DND-41 (cell line): Measurements from ENCODE around the gene ACAN.

Experiments
- ATAC-seq: fragments of 200-7000 bp; cut with Tn5 transposase; 3 replicates; pipeline ENCODE4 v1.9.1; 2021; ENCODE audit warnings: low read depth; ENCODE audit not compliant: insufficient read depth
- DNase-seq: peaks from one replicate; pipeline ENCODE4 v3.0.0-alpha.2; 2020
- H2AFZ ChIP-seq: 2 replicates; pipeline ENCODE4 v1.6.0; 2012; ENCODE audit warnings: low read depth, low read length
- H3K27ac ChIP-seq: 2 replicates; pipeline ENCODE4 v1.5.1; 2012; ENCODE audit warnings: low read length, inconsistent platforms
- H3K27me3 ChIP-seq: fragments of 200-600 bp; sonication (generic); 2 replicates; pipeline ENCODE4 v1.6.0; 2012; ENCODE audit warnings: low read length, mild to moderate bottlenecking, inconsistent platforms; ENCODE audit not compliant: insufficient read depth, poor library complexity
- H3K36me3 ChIP-seq: 2 replicates; pipeline ENCODE4 v1.5.1; 2012; ENCODE audit warnings: low read length, inconsistent platforms; ENCODE audit not compliant: insufficient read depth
- H3K4me1 ChIP-seq: 2 replicates; pipeline ENCODE4 v1.5.1; 2012; ENCODE audit warnings: mild to moderate bottlenecking, low read length; ENCODE audit not compliant: insufficient read depth
- H3K4me2 ChIP-seq: 2 replicates; pipeline ENCODE4 v1.6.0; 2012; ENCODE audit warnings: mild to moderate bottlenecking, moderate library complexity, low read length, inconsistent platforms; ENCODE audit not compliant: insufficient read depth
- H3K4me3 ChIP-seq, 2 experiments: fragments of 200-600 bp in 1 of 2; shearing (Covaris generic) in 1 of 2; 2 replicates each; pipeline ENCODE4 v1.5.1; 2012 to 2016; ENCODE audit warnings: inconsistent platforms in 2 of 2, low read length in 2 of 2, mild to moderate bottlenecking in 2 of 2, low read depth in 1 of 2, moderate library complexity in 1 of 2
- H3K79me2 ChIP-seq: 2 replicates; pipeline ENCODE4 v1.6.0; 2012; ENCODE audit warnings: low read length, inconsistent platforms; ENCODE audit not compliant: insufficient read depth
- H3K9ac ChIP-seq: 2 replicates; pipeline ENCODE4 v1.6.0; 2012; ENCODE audit warnings: low read depth, mild to moderate bottlenecking, inconsistent platforms, low read length, moderate library complexity
- H3K9me3 ChIP-seq: 2 replicates; pipeline ENCODE4 v1.5.1; 2012; ENCODE audit warnings: low read length, moderate library complexity, mild to moderate bottlenecking, inconsistent platforms; ENCODE audit not compliant: insufficient read depth, severe bottlenecking
- H4K20me1 ChIP-seq: 2 replicates; pipeline ENCODE4 v1.6.0; 2012; ENCODE audit warnings: low read length; ENCODE audit not compliant: insufficient read depth
- EZH2 ChIP-seq: IDR thresholded peaks from 3 replicates; pipeline ENCODE4 v1.6.1; 2012; ENCODE audit warnings: borderline replicate concordance, low read depth, mild to moderate bottlenecking, moderate library complexity, low read length, inconsistent platforms; ENCODE audit not compliant: severe bottlenecking
- TF ChIP-seq, protein P1 (sequence below): IDR thresholded peaks from 2 replicates; pipeline ENCODE4 v1.5.1; 2012; ENCODE audit warnings: borderline replicate concordance, low read length, moderate library complexity, mild to moderate bottlenecking; ENCODE audit not compliant: poor library complexity, severe bottlenecking; ENCODE audit errors: extremely low read depth

ACAN gene

DNA sequence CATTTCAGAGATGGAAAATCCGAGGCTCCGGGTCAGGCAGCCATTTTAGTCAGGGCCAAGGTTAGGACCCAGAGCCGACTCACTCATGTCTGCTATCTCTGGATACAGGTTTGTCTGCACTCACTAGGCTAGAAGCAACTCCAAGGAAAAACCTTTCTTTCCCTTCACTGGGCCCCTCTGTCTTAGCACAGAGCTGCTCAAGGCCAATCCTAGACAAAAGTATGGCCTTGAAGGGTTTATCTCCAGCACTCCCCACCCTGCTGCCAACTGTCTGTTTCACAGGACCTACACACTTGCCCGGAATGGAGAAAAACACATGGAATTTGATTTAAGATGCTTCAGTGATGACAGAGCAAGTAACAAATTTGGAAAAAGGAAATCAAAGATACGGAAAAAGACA lies 25.6 kb downstream of the ACAN start:
- Histone ChIP-seq H3K27me3 (no peaks in the 10 kb centered on the region), H3K4me2 (no peak overlapping the region), H2AFZ (no peak overlapping the region), H3K27ac (no peak overlapping the region), H3K4me1 (no peaks in the 10 kb centered on the region), H4K20me1 (no peaks in the 10 kb centered on the region), H3K4me3 (no peak overlapping the region), H3K79me2 (no peaks in the 10 kb centered on the region), H3K36me3 (no peaks in the 10 kb centered on the region), H3K9ac (no peak overlapping the region), H3K9me3 (no peaks in the 10 kb centered on the region)
- no peak for DNase-seq
- ATAC-seq: no peak
- TF ChIP-seq, protein P1, sequence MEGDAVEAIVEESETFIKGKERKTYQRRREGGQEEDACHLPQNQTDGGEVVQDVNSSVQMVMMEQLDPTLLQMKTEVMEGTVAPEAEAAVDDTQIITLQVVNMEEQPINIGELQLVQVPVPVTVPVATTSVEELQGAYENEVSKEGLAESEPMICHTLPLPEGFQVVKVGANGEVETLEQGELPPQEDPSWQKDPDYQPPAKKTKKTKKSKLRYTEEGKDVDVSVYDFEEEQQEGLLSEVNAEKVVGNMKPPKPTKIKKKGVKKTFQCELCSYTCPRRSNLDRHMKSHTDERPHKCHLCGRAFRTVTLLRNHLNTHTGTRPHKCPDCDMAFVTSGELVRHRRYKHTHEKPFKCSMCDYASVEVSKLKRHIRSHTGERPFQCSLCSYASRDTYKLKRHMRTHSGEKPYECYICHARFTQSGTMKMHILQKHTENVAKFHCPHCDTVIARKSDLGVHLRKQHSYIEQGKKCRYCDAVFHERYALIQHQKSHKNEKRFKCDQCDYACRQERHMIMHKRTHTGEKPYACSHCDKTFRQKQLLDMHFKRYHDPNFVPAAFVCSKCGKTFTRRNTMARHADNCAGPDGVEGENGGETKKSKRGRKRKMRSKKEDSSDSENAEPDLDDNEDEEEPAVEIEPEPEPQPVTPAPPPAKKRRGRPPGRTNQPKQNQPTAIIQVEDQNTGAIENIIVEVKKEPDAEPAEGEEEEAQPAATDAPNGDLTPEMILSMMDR: no peak
- TF ChIP-seq EZH2: no peak

DNA sequence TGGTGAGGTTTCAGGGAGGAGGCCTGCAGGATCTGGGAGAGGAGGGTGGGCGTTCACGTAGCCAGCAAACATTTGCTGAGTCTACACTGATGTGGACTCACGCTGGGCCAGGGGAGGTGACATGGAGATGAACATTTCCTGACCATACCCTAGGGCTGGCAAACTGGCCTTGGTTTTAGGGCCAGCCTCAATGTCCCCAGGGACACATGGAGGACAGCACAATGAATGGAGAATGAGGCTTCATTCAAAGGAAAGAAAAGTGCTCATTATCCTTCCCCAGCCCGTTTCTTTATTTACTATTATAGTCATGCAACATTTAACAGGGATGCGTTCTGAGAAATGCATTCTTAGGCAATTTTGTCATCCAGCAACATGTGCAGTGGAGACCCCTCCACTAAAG lies 26.8 kb downstream of the ACAN start:
- Histone ChIP-seq H3K4me2 (no peak overlapping the region), H2AFZ (no peak overlapping the region), H3K79me2 (no peaks in the 10 kb centered on the region), H3K4me3 (no peak overlapping the region), H3K4me1 (no peaks in the 10 kb centered on the region), H4K20me1 (no peaks in the 10 kb centered on the region), H3K36me3 (no peaks in the 10 kb centered on the region), H3K27me3 (no peaks in the 10 kb centered on the region), H3K9ac (no peak overlapping the region), H3K27ac (no peak overlapping the region), H3K9me3 (no peaks in the 10 kb centered on the region)
- ATAC-seq (no peak), DNase-seq (no peak)
- TF ChIP-seq EZH2: no peak
- TF ChIP-seq, protein P1: no peak

- no peak overlapping the region for H3K4me3 ChIP-seq
- DNase-seq (no peak), ATAC-seq (no peak)
- no peaks in the 10 kb centered on the region for H3K9me3 ChIP-seq
- H3K27ac ChIP-seq: no peak overlapping the region
- H3K79me2 ChIP-seq: no peaks in the 10 kb centered on the region
- no peaks in the 10 kb centered on the region for H3K27me3 ChIP-seq
- H4K20me1 ChIP-seq: no peaks in the 10 kb centered on the region
- H3K36me3 ChIP-seq: no peaks in the 10 kb centered on the region
- no peak for TF ChIP-seq EZH2
- TF ChIP-seq, protein P1: no peak
- H2AFZ ChIP-seq: no peak overlapping the region
- no peak overlapping the region for H3K4me2 ChIP-seq
- no peak overlapping the region for H3K9ac ChIP-seq
- no peaks in the 10 kb centered on the region for H3K4me1 ChIP-seq
These were observed 29.8 kb downstream of the ACAN start for GRCh38 chr15:88832820-88833730.
